Medulla oblongata (tissue), 1 donor: ENCODE results near the gene HEYL.

Experiments
- DNase-seq: peaks from one replicate; pipeline ENCODE4 v3.0.0-alpha.2; 2015; ENCODE audit errors: extremely low spot score

Gene HEYL

DNA sequence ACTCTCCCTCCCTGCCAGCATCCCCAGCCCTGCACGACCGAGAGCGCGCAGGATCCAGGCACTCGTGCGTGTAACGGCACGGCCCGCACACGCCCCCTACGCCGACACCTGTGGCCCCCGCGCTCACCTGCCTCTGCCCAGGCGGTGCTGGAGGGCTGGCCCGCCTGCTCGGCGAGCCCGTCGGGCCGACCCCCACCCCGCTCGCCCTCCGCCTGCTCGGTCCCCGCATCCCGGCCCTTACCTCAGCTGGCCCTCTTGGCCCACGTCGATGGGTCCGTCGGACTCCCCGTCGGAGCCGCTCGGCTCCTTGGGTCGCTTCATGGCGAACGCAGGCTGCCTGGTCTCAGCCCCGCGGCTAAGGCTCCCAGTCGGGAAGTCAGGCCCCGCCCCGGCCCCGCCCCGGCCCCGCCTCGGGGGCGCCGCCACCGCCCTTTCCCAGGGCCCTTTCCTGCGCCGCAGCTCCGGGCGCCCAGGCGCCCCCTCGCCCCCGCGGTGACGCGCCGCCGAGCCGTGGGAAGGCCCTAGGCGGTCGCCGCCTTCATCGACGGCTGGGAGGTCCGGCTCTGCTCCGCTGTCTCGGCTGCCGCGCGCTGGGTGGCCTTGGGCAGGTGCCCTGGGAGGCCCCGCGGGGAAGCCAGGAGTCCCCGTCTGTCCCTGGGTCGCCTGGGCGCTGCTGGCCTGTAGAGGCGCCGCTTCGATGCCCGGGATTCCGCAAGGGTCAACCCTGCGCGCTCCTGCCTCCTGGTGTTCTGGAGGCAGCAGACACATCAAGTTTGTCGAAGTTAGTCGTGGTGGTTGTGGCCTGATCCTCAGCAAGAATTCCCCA, at the start of gene HEYL:
Gene HEYL, minus strand, starts transcription at position 339 of the 826 bp plus-strand sequence. Its CDS starts 18 bp downstream, at position 321.
- DNase-seq = peak; percentile 37

DNA sequence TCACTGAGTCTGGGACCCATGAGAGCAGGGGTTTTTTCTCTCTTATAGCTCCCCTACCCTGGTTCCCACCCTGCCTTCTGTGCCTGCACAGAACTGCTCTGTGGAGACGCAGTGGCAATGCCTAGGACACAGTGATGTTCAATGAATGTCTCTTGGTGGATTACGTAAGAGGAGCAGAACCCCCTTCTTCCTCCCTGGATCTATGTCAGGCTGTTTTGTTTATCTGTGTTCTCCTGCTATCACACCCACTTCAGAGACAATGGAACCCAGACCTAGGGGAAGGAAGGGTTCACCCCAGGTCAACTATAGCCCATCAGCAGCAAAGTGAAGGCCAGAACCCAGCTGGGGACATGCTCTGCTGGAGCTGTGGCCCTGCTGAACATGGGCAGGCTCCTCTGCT, 49.8 kb upstream of the HEYL start:
- no peak for DNase-seq

- no peak for DNase-seq
These were observed 49.3 kb upstream of the HEYL start for GRCh38 chr1:39688706-39689105.

GRCh38 chr1:39687243-39687642, 47.8 kb upstream of the HEYL start:
- no peak for DNase-seq

DNA sequence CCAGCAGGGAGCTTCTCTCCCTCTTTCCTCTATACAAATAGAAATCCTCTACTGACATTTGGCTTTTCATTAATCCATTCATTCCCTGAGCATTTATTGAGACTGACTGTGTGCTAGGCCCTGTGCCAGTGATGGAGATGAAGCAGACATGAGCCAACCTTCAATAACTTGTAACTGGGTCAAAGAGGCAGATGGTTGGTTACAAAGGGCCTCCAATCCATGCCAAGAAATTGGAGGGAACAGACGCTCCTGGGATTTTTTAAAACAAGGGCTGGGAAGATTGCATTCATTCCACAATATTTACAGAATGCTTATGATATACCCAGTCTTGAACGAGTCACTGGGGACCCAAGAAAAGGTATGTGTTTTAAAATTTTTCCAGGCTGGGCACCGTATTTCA, 45.6 kb upstream of the HEYL start:
- DNase-seq = no peak

- no peak for DNase-seq
These were observed 44.8 kb upstream of the HEYL start for GRCh38 chr1:39684313-39684664.

- no peak for DNase-seq
These were observed 44.3 kb upstream of the HEYL start for GRCh38 chr1:39683591-39684312.

GRCh38 chr1:39681999-39682398, 42.6 kb upstream of the HEYL start:
- no peak for DNase-seq

DNA sequence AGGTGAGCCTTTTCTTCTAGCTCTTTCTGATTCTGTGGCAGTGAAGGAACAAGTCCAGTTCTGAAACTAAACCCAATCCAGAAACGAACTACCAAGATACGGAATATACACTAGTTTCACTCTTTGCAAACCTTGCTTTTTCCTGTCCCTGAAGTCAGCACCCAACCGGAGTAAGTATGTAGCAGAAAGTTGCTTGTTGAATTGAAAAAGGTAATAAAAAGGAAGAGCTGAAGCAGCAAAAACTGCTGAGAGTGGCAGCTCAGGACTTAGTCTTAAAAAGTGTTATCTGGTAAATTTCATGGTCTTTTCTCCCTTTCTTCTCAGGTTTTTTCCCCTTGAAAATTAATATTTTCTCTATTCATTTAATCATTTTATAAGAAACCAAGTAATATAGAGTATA, 41.9 kb upstream of the HEYL start:
- no peak for DNase-seq

DNA sequence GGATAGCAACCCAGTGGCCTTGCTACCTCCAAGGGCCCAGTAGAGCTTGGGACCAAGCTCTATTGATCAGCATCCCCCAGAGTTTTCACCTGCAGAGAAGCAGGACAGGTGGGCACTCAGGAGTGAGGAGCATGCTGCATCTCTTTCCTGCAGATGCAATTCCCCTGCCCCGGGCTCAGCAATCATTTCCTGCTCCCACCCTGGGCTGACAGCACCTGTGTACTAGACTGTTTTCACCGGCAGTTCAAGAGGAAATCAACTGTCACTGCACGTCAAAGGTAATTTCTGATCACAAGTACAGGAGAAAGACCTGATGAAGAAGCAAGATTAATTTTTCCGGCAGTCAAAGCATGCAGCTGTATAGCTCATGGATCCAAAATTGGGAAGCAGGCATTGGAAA, 41.3 kb upstream of the HEYL start:
- DNase-seq = no peak

DNA sequence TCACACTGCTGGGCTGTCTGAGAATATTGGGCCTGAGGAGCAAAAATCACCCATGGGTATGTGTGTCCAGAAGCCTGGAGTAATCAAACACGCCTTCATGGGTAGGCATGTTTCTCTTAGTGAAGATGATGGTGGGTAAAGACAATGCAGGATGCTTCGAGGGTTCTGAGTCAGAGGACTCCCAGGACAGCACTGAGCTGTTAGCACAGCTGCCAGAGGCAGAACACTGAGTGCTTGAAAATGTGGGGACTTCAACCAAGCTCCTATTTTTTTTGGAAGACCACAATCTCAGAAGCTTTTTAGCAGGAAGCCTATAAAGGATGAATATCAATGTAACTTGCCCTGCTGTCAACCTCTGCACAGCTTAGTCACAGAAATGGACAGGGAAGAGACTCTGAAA, 40.4 kb upstream of the HEYL start:
- DNase-seq = no peak

DNA sequence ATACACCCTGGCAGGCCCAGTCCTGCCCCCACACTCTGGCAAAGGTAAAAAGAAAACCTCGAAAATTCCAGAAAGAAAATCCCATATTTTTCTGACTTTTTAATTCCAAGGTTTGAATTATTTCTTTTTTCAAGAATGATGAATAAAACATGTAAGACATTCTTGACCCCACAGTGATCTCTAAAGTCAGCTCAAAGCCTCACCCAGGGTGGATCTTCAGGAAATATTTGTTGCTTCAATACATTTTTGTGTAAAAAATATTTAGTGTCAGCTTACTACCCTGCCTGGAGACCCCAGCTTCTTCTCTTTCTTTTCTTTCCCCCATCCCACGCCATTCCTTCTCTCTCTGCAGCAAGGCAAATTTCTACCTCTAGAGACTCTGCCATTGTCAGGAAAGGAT, 39.4 kb upstream of the HEYL start:
- DNase-seq = no peak

DNA sequence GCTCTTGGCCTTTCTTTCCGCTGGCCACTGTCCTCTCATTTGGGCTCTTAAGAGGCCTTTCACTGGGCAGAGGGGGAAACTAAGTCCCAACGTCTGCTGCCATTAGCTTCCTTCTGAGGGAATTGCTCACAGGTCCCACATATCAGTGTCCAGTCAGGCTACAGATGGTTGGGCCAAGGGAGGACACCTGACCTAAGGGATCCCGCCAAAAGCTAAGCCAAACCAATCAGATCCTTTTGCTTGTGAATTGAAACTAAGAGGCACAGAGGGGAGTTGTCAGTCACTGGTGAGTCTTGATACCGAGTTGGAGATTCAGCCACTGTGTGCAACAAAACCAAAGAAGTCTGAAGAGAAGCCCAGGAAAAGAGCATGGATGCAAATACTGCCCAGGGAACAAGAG, 38.2 kb upstream of the HEYL start:
- DNase-seq = no peak

- no peak for DNase-seq
These were observed 37.6 kb upstream of the HEYL start for GRCh38 chr1:39676948-39677548.

DNA sequence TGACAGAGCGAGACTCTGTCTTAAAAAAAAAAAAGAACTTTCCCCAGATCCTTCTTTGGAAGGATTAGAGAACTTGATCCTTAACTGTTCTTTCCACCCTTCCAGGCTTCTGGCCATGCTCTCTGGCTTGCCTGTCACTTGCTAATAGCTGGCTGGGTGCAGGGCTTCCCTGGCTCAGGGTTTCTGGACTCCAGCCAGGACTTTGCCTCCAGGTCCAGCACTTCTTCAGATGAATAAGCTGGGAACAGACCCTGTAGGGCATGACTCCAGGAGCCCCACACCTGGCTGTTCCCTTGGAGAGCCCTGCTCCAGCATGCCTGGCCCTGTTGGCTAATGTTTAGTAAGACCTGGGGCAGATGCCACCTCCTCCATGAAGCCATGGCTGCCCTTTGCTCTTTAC, 35.8 kb upstream of the HEYL start:
- peak; percentile 28 for DNase-seq

DNA sequence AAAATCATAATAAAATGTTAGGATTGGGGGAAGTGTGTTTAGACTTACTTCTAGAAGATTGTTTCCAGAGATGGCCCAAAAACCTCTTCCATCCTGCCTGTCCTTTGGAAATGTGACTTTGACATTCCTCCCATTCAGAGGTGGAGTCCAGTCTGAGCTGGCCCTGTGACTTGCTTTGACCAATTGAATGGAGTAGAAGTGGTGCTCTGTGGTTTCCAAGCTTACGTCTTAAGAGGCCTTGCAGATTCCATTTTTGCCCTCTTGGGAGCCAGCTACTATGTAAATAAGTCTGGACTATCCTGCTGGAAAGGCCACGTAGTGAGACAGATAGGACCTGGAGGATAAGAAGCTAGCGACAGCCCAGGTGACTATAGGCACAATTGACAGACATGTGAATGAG, 33.8 kb upstream of the HEYL start:
- no peak for DNase-seq

- no peak for DNase-seq
These were observed 33.1 kb upstream of the HEYL start for GRCh38 chr1:39672551-39672947.

- DNase-seq = peak; percentile 49
These were observed 32.5 kb upstream of the HEYL start, which contains the start of gene NT5C1A for GRCh38 chr1:39671793-39672550. TSS of gene NT5C1A (minus strand) at chr1:39672107. CDS start at chr1:39672038, 69 bp downstream.

DNA sequence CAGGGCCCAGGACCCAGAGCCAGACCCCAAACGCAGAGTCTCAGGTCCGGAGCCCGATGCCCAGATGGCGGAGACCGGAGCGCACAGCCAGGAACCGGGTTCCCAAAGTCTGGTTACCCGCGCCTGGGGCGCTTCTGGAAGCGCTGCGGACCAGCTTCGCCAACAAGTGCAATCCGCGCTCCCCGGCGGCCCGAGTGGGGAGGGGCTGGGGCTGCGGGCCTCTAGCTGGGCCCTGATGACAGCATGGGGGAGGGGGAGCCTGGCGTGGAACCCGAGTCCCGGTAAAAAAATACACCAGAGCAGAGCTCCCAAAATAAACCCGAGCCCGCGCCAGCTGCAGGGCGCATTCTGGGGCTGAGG, 32.0 kb upstream of the HEYL start:
- peak; percentile 51 for DNase-seq

GRCh38 chr1:39670689-39671088, 31.2 kb upstream of the HEYL start:
- no peak for DNase-seq

GRCh38 chr1:39668894-39669293, 29.5 kb upstream of the HEYL start:
- no peak for DNase-seq

- DNase-seq = peak; percentile 54
These were observed 28.7 kb upstream of the HEYL start for GRCh38 chr1:39668111-39668510.
